ENCODE results near the gene WDR88.

DNA sequence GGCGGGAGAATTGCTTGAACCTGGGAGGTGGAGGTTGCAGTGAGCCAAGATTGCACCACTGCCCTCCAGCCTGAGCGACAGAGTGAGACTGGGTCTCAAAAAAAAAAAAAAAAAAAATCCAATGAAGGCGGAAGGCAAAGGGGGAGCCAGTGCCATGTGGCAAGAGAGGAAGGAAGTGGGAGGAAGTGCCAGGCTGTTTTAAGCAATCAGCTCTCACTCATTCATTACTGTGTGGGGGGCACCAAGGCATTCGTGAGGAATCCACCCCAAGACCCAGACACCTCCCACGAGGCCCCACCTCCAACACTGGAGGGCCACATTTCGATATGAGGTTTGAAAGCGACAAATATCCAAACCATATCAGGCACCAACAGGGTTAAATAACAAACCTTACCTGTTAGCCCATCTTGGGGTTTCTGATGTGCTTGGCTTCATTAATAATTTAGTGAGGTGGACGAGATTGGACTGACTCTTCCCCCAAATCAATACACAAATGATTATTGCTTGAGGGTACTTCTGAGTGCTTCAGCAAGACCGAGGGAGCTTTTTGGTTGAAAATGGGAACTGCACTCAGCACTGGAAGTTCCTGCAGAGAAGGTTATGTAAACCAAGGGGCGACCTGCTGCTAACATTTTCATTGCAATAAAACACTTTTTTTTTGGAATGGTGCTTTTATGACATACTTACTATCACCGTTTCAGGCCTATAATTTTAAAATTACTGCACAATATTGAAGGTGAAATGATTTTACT, 54.7 kb downstream of the WDR88 start:
- TF ChIP-seq CTCF (IDR thresholded peaks at IDR 0.05): no peak
- no peak for TF ChIP-seq POLR2A (IDR thresholded peaks at IDR 0.05)

Data from Peyer's patch (tissue), 4 donors.